Activated CD8-positive, alpha-beta memory T cell treated with anti-CD3 and anti-CD28 coated beads for 24 hours (primary cell): ENCODE data around the gene MEIS1.

ENCODE experiments used
- DNase-seq: peaks from one replicate; pipeline ENCODE4 v3.0.0-alpha.2; 2020

The MEIS1 gene

GRCh38 chr2:66573821-66574233 lies 138.9 kb downstream of the MEIS1 start:
- no peak for DNase-seq

DNA sequence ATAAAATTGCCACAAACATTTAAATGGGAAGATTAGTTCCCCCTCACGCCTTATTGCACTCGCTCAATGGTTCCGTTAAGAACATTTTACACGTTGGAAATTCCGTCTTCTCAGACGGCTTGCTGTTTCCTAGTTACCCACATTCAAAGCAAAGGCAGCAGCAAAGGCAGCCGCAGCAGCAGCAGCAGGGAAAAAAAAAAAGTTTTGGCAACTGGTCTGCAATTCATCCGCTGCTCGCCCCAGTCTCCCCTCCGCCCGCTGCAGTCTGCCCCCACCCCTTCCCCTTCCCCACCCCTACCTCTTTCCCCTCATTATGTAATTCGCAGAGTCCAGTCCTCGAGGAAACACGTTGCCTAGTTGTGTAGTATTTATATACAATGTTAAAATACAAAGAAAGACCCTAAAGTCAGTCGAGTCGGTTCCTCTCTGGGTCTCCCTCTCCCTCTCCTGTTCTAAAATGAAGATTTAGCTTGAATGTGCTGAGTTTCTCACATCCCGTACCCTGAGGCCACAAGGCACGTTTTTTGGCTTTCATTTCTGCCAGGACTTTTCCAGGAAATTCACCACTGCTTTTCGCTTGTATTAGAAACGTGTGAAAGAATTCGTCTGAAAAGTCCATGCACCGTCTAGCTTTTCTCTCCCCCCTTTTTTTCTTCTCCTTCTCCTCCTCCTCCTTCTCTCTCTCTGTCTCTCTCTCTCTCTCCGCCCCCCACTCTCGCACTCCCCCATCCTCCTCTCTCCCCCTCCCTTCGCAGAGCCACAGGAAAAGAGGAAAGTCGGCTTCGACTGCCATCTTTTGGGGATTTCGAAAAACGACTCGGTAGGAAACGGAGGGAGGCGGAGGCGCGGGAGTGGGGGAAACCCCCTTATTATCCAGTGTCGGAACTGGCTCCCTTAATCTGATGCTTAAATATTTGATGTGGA lies 140.0 kb downstream of the MEIS1 start:
- DNase-seq: no peak

DNA sequence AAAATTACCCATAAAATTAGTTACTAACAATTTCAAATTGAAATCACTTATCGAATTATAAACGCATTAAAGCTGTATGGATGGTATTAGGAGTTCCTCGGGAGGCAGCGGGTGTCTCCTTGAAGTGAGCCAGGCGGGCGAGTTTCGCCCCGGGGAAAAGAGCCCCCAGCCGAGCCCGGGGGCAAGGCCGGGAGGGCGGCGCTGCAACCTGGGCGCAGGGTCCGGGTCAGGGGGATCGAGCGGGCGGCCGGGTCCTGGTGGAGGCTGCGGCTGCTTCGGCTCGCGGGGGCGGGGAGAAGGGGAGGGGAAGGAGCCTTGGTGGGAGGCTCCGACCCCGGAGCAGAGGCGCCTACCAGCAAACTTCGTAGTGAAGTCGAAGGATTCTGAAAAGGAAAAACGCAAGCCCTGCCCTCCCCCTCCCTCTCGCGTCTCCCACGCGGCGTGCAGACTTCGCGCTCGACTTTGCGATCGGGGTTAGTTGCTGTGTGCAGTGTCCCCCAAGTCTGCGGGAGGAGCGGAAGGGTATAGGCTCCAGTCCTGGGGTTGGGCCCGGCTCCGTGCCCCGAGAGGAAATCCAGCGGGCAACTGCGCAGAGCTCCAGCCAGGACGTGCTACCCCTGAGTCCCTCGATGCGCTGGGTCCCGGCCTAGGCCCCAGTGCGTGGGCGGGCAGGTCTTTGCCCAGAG lies 140.8 kb downstream of the MEIS1 start:
- no peak for DNase-seq

GRCh38 chr2:66576311-66576560 lies 141.3 kb downstream of the MEIS1 start:
- DNase-seq: no peak

DNA sequence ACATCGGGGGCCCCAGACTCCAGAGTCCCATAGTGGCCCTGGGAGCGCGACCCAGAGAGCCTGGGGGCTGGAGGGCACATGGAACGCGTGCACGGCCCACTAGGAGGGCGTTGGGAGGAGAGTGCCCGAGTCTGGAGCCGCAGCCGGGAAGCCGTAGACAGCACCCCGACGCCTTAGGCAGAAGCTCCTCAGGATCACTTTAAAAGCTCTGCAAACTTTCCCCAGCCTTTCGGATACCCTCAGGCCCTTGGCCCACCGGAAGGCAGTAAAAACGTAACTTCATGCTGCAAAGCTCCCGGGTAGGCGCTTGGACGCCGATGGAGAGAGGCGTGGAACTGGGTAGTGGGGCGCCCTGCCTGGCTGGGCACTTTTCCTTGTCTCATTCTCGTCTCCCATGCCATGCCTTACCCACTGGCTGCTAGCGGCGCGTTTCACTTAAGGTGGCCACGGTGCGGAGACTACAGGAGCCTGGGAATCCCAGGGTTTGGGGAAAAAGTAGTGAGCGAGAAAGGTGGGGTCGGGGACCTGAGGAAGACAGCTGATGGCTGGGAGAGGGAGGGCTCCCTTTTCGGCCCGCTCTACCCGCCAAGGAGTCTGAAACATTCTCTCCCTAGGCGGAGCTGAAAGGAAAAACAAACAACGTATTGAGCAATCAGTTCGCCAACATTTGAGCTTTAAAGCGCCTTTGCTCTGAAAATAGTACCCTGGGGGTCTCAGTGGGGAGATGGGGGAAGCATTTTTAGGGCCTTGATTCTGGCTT lies 141.8 kb downstream of the MEIS1 start:
- no peak for DNase-seq

GRCh38 chr2:66577321-66578053 lies 142.6 kb downstream of the MEIS1 start:
- no peak for DNase-seq

- no peak for DNase-seq
These were observed 143.2 kb downstream of the MEIS1 start for GRCh38 chr2:66578054-66578686.

GRCh38 chr2:66578687-66579106 lies 143.8 kb downstream of the MEIS1 start:
- no peak for DNase-seq

GRCh38 chr2:66579186-66580126 lies 144.5 kb downstream of the MEIS1 start:
- DNase-seq: no peak

- no peak for DNase-seq
These were observed 145.5 kb downstream of the MEIS1 start for GRCh38 chr2:66580166-66581049.

- no peak for DNase-seq
These were observed 146.6 kb downstream of the MEIS1 start for GRCh38 chr2:66581339-66582103.

DNA sequence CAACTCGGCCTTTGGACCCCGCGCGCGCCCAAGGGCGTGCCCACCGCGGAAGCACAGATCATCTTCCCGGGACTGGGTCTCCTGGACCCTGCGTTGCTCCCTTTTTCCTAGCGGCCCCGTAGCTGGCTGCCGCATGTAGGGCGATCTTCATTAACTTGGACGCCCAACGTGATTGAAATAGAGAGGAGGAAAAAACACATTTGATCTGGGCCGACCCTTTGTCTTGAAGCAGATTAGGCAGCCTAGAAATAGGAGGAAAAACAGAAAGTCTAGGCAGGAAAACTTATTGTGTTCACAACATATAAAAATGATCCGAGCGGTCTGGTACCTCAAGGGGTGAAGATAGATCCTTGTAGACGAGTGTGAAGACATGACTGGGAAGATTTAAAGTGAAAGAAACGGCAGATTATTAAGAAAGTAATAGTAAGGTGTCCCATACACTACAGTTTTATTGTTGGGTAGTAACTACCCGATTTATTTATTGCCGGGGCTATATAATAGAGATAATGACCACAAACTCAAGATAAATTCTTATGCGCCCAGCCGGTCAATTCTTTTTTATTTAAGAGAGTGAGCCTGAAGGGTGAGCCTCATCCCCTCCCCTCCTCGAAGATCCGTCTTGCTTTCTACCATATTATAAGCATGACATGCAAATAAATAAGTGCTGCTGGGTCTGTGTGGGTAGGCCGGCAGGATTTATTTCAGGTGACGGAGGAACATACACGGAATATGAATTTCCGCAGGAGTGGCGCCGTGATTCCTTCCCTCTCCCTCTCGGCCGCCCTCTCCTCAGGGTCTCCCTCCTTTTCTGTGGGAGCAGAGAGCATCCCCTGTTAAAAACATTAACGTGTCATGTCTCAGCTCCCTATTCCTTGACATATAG lies 147.4 kb downstream of the MEIS1 start:
- DNase-seq: no peak

DNA sequence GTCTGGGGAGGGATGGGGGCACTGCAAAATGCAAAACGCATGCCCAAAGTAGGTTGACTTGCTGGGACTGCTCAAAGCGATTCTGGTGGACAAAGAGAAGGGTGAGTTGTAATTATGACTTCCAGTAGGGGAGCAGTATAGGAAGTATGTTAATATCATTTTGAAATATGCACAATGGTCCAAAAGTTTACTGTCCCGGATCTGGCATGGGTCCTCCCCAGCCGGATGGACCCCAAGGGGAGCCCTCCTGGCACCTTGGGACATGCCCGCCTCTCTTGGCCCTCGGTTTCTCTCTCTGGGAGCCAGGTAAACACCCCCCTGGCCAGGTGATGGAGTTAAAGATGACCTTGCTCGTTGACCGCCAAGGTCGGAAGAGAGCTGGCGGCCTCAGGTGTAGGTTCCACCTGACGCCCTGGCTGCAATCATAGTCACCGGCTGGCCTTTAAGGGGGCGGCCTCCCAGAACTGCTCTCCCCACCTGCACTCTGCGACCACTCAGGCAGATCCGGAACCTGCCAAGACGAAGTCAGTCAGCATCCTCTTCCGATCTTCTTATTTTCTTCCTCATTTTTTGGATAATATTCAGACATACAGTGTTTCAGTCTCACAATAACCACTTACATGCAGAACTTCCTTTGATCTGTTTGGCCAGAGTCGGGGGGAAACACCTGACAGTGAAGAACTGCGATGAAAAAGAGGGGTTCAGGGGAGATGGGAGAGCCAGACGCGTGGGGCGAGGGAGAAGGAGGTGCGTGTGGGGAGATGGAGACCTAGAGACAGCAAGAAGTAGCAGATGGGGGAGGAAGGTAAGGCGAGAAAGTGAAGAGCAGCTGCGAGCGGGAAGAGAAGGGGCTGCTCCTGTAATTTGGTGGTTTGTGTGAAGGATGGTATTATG lies 148.3 kb downstream of the MEIS1 start:
- no peak for DNase-seq

- DNase-seq: no peak
These were observed 149.0 kb downstream of the MEIS1 start for GRCh38 chr2:66583881-66584280.

DNA sequence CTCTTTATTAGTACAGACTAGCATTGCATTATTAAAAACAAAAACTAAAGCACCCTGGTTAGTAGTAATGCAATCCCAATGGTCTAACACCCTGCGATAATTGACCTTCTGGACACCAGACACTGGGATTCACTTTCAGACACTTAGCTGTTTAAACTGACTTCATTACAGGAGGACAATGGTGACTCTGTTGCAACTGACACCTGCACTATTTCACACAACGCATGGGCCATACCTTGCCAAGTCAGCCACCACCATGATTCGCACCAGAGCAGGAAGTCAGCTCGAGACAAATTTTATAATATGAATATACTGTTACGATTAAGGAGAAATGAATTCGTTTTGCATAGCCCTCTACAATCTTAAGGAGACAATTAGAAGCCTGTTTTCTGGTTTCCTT lies 150.7 kb downstream of the MEIS1 start:
- no peak for DNase-seq

GRCh38 chr2:66587216-66587615 lies 152.3 kb downstream of the MEIS1 start:
- DNase-seq: no peak

DNA sequence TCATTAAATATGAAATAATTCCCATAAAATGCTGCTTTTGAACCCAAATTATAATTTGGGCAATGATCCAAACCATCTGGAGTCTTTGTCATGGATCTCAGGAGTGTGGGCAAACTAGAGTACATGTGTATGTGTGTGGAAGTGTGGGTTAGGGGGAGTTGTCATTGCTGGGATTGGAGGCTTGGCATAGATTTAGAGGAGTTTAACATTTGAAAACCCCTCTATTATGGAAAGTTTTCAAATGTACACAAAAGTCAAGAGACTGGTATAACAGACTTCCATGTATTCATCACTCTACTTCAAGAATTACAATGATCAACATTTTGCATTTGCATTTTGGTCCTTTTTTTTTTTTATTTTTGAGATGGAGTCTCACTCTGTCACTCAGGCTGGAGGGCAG lies 159.1 kb downstream of the MEIS1 start:
- no peak for DNase-seq
